HG02973 (cell line): Measurements from ENCODE around the gene RAD52.
"Not testable (repeated sequence)": the region's sequence is repeated elsewhere in the genome, so short reads cannot be mapped to it uniquely, and the experiment has no call there.

Source experiments
- ATAC-seq: cut with Tn5 transposase; IDR thresholded peaks from one replicate; pipeline ENCODE4 v1.9.1; 2021; ENCODE audit warnings: moderate library complexity; ENCODE audit not compliant: unreplicated experiment

Gene RAD52

DNA sequence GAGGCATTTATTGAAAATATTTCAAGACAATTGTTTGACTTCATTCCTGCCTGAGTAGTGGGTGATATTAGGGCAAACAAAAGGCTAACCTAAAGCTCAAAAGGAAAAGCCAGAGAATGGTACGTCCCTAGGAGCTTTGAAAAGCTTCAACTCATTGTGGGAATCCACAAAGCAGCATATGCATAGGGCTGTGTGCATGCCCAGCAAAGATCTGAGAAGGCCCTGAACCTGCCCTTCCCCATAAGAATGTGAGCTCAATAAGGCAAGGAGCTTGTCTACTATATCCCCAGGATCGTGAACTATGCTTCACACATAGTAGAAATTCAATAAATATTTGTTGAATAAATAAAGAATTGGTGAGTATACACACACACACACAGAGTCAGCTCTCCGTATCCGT lies 19.1 kb upstream of the RAD52 start:
- ATAC-seq, result no peak

DNA sequence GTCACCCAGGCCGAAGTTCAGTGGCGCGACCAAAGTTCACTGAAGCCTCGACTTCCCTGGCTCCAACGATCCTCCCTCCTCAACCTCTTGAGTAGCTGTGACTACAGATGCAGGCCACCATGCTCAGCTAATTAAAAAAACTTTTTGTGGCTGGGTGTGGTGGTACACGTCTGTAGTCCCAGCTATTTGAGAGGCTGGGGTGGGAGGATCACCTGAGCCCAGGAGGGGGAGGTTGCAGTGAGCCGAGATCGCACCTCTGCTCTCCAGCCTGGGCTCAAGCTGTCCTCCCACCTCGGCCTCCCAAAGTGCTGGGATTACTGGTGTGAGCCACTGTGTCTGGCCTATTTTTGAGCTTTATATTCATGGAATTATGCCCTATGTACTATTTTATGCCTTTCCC lies 18.1 kb upstream of the RAD52 start:
- ATAC-seq, result no peak

DNA sequence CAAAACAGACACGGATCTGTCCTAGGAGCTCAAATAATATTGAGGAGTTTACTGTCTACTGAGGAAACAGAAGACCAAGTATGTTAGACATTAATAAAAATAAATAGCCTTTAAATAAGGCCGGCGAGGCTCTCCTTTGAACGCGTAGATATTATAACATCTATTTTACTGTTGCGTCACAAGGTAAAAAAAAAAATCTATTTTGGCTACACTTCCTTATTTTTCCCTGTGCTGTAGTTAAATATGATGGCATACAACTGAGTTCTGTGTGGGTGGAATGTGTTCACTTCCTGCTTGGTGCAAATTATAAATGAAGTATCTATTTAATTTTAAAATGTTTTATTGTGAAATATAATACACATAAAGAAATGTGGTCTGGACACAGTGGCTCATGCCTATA lies 17.2 kb upstream of the RAD52 start:
- ATAC-seq, result no peak

DNA sequence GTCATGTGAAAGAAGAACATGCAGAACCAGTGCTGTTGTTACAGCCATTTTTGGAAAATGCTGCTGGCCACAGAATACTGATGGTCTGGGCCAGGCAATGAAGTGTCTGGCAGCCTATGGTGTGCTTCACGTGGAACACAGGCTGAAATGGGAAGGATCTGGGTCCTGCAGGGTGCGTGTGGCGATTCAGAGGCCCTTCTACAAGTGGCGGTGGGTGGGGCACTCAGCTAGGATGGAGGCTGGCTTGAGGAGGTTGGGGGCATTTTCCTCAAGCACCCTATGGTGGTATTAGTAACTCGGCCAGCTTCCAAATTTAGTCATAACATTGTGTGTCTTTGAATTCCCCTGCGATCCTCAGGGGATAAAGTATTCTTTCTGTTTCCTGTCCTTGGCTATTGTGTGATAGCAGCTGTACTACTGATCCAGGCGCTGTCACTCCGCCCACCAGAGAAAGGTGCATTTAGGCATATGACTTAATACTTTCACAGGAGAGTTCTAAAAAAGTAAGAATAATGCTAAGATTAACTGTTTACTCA lies 9.2 kb upstream of the RAD52 start:
- ATAC-seq, result no peak

DNA sequence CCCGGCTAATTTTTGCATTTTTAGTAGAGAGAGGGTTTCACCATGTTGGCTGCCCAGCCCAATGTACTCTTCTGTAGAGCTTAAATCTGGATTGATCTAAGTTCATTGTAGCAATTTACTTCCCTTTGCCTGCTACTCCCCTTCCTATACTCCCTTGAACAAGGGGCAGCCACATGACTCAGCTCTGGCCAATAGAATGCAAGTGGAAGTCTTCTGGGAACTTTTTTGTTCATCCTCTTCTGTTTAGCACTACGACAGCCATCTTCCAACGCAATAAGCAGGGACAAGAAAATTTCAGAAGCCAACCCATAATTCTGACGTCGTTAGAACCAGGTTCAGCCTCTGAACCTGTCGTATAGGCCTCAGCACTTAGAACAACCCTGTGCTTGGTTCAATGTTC lies 6.4 kb upstream of the RAD52 start:
- no peak for ATAC-seq

DNA sequence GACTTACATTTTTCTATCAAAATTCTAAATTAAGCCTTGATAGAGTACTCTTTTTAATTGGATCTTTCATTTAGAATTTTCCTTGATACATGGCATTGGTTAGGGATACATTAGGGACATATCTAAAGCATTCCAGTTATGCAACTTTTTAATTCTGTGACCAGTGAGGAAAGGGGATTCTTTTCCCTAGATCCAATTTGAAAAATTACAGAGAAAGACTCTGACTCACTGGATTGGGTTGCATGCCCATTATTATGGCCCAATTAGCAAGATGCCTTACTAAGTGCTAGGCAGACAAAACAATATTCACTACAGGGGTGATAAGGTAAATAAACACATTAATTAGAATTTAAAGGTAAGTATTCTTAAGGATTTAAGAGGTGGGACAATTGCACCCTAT lies 5.2 kb upstream of the RAD52 start:
- no peak for ATAC-seq

DNA sequence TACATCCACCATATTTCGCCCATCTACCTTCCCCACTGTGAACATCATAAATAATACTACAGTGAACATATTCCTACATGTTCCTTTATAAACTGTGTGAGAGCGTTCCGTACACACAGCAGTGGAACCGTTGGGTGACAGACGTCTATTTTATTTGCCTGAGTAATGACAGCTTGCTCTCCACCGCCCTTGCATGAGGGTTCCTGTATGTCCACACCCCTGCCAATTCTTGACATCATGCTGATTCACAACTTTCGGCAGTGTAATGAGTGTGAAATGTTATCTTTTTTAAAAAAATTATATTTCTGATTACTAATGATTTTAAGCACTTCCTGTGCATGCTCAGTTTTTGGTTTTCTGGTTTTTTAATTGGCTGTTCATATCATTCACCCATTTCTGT lies 4.3 kb upstream of the RAD52 start:
- ATAC-seq, result no peak

DNA sequence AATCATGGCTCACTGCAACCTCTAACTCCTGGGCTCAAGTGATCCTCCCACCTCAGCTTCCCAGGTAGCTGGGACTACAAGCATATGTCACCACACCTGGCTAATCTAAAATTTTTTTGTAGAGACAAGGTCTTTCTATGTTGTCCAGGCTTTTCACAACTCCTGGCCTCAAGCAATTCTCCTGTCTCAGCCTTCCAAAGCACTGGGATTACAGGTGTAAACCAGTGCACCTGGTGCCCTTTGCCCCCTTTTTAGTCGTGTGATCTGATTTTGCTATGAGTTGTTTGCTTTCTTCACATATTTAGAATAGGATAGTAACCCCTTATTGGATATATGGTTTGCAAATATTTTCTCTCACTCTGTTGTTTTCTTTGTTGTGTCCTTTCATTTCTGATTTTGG lies 1.7 kb upstream of the RAD52 start:
- ATAC-seq, result no peak

DNA sequence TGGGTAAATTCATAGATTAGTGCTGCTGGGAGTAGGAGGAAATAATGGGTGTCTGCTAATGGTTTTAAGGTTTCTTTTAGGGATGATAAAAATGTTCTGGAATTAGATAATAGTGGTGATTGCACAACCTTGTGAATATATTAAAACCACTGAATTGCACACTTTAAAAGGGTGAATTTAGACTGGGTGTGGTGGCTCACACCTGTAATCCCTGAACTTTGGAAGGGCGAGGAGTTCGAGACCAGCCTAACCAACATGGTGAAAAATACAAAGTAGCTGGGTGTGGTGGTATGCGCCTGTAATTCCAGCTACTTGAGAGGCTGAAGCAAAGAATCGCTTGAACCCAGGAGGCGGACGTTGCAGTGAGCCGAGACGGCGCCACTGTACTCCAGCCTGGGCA lies 1.3 kb downstream of the RAD52 start:
- no peak for ATAC-seq

DNA sequence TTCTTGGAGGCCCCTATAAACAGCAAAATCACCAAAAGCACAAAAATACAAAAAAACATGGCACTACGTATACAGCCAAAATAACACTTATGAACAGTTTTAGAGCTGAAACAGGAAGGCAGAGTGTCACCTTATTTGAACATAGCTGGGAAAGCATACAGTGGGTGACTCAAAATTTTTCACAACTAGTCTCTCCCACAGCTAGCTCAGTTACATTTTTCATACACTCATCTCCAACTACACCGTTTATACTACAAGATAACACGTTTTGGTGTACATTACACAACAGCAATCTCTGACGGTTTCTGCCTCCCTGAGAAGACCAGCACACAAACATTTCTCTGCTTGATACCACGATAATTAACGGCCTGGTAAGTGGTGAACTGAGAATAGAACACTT lies 2.9 kb downstream of the RAD52 start:
- ATAC-seq, result no peak

DNA sequence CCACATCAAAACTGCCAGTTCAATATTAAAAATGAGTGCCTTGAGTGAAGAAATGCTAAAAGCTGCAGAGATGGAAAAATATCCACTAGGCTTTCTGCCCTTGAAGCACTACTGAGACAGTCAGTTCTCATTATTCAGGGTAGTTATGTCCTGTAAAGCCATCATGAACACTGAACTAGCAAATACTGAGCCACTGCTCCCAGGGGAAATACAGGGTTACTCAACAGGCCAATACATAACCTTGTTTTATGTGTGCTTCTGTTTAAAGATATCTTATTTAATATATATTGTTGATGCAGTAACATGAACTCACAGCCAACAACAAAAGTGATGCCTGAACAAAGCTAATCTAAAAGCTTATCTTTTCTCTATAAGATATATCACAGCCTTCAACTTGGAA lies 3.3 kb downstream of the RAD52 start:
- ATAC-seq, result no peak

DNA sequence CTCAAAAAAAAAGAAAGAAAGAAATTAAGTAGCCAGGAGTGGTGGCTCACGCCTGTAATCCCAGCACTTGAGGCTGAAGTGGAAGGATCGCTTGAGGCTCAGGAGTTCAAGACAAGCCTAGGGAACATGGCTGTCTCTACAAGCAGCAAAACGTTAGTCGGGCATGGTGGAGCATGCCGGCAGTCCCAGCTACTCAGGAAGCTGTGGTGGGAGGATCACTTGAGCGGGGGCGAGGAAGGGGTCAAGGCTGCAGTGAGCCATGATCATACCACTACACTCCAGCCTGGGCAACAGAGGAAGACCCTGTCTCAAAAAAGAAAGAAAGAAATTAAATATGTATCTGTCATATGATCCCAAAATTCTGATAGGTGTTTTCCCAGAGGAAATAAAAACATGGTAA lies 5.3 kb downstream of the RAD52 start:
- no peak for ATAC-seq

DNA sequence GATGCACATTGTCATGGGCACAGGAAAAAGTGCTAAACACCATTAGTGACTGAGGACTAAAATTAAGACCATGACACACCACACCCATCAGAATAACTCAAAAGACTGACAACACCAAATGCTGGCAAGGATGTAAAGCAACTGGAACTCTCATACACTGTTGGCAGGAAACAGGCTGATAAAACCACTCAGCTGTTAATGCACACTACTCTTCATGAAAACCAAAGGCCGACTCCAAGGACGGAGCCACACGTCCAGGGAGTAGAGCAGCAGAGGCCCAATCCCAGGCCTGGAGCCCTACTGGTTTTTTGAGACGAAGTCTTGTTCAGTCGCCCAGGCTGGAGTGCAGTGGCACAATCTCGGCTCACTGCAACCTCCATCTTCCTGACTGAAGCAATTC lies 6.4 kb downstream of the RAD52 start:
- ATAC-seq, result no peak

DNA sequence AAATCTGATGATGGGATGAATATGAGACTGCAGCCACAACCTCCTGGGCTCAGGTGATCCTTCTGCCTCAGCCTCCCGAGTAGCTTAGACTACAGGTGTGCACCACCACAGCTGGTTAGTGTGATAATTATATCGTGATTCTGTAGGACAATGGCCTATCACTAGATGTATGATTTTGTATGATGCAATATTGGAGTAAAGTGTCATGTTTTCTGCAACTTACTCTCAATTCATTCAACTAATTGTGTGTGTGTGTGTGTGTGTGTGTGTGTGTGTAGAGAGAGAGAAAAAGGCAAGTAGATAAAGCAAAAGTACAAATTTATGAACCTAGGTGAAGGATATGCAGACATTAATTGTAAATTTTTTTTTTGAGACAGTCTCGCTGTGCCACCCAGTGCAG lies 10.7 kb downstream of the RAD52 start:
- no peak for ATAC-seq

DNA sequence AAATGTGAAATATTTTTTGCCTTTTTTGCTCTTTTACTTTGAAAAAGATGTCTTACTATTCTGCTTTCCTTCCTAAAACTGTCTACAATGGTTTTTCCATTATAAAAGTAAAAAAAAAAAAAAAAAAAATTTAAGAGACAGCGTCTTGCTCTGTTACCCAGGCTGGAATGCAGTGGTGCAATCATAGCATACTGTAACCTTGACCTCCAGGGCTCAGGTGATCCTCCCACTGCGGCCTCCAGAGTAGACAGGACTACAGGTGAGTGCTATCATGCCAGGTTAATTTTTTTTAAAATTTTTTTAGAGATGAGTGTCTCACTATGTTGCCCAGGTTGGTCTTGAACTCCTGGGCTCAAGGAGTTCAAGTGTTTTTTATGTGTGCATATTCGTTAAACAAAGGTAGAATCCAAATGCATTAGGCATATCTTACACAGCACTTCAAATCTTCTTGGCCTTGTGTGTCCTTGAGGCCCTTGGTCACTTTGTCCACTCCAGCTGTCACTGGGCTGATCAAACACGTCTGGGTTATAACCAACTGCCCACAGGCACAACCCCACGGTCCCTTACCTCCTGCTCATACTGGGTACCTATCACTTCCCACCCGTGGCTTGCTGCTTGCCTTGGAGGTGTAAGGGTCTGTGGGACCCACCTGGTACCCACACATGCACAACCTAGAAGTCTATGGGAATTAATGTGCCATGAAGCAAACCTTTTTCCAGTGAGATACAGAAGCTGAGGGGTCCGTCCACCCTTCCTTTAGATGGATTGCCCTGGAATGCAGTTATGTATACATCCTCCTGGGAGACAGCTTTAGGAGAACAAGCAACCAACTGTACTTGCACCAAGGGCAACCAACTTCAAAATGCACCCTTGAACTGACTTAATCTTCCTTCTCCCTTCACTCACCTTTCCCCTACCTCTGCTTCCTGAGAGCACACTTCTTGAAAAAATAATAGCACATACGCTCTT lies 12.8 kb downstream of the RAD52 start:
- no peak for ATAC-seq

DNA sequence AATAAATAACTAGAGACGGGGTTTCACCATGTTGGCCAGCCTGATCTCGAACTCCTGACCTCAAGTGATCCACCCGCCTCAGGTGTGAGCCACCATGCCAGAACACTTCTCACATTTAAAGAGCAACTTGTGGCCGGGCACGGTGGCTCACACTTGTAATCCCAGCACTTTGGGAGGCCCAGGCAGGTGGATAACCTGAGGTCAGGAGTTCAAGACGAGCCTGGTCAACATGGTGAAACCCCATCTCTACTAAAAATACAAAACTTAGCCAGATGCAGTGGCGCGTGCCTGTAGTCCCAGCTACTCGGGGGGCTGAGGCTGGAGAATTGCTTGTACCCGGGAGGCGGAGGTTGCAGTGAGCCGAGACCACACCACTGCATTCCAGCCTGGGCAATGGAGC lies 13.6 kb downstream of the RAD52 start:
- ATAC-seq, result not testable (repeated sequence)

DNA sequence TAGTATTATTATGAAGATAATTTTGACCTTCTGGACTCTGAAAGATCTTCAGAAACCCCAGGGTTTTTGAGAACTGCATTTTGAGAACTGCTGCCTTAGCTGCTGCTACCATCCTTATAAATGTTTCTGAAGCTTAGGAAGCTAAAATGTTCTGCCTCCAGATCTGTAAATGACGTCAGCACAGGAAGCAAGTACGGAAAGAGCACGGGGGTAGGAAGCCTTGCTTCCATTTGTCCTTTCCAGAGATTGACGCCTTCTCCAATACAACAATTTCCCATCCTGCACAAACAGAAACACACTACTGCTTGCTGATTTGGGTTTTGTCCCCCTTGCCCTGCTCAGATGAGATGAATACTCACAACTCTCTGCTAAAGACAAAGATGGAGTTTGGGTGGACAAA lies 17.9 kb downstream of the RAD52 start:
- ATAC-seq, result no peak

DNA sequence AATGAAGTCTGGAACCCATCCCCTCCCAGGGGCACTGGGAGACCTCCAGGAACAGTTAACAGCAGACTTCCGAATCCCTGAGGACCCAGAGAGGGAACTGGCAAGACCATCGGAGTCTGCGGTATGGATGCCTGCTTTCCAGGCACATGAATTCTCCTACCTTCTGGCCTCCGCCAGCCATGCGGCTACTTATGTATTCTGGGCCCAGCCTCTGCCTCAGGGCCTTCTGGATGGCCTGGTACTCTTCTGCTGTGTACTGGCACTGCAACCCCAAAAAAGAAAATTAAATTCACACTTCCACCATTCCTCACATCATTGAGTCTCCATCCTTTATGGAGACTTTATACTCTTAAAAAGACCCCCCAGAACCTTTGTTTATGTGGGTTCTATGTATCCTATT lies 18.4 kb downstream of the RAD52 start:
- ATAC-seq, result no peak

DNA sequence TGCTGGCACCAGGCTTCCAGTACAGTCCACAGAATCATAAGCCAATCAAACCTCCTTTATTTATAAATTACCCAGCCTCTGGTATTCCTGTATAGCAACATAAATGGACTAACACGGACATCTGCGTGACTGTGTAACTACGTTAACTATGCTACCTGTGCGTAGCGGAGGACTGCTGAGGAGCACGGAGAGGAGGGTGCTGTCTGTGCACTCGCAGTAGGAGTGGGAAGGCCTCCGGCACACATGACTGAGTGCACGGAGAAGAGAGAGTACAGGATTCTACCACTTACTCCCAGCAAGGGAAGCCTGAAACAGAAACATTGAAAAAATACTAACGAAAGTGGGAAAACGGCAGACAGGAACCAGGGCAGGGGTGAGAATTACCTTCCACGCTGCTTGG lies 22.9 kb downstream of the RAD52 start:
- ATAC-seq, result no peak

DNA sequence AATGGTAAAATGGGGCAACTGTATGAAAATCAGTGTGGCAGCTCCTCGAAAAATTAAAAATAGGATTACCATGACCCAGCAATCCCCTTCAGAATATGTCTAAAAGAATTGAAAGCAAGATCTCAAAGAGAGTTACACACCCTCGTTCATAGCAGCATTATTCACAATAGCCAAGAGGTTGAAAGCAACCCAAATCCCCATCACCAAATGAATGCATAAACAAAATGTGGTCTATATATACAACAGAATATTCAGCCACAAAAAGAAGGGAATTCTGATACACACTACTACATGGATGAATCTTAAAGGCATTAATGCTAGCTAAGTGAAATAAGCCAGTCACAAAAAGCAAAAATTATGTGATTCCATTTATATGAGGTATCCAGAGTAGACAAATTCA lies 27.2 kb downstream of the RAD52 start:
- no peak for ATAC-seq

DNA sequence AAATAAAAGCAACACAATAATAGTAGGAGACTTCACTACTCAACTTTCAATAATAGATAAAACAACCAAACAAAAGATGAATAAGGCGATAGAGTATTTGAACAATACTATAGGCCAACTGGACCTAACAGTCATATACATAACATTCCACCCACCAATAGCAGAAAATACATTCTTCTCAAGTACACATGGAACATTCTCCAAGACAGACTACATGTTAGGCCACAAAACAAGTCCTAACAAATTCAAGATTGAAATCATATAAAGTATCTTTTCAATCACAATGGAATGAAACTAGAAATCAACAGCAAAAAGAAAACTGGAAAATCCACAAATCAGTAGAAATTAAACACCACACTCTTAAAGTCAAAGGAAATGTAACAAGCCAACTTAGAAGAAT lies 28.8 kb downstream of the RAD52 start:
- no peak for ATAC-seq

DNA sequence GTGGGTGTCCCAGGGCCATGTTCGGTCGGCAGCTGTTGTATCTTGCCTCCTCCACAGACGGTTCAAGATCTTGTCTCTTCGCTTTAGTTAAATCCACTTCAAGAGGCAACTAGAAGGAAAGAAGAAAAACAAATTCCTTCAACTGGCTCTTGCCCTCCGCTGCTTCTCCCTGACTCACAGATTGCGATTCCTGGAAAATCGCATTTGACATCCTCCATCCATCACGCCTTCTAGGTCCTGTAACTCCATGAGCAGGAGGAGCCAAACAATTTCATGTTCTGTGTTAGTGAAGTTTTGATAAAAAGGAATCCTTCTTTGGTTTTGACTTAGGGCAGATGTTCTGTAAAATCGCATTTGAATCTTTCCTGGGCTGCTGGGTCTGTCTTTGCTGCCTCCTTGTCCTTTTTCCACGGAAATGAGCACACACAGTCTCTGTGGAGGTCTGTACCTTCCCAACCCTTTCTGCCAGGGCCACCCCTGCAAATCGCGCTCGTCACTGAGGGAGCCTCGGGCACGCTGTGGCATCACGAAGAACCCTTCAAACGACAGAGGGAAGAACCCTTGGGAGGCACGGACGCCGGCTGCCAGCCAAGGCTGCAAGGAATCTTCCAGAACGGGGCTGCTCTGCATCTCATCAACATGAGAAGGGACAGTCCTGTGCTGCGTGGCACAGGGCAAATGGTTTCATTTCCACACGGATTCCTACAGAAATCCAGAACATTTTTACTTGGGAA lies 32.6 kb downstream of the RAD52 start:
- no peak for ATAC-seq
